Peyer's patch (tissue), 4 donors: ENCODE results near the gene PYGL.

Experiments used
- CTCF ChIP-seq, 6 experiments: fragments of 450-650 bp in 4 of 6; fragments of 200-600 bp in 2 of 6; sonication (generic) in 1 of 6; IDR thresholded peaks; one replicate each; pipeline ENCODE4 v1.5.1; 2017 to 2019; ENCODE audit warnings: antibody characterized with exemption in 6 of 6, mild to moderate bottlenecking in 3 of 6, moderate library complexity in 1 of 6
- POLR2A ChIP-seq, 2 donors: fragments of 450-650 bp; IDR thresholded peaks; one replicate each; pipeline ENCODE4 v1.5.1; 2017; ENCODE audit warnings: antibody characterized with exemption in 2 of 2, mild to moderate bottlenecking in 2 of 2, moderate library complexity in 2 of 2

GRCh38 chr14:50984036-50984710 lies 39.9 kb upstream of the PYGL start:
- TF ChIP-seq CTCF (IDR thresholded peaks at IDR 0.05) (no peak), POLR2A (IDR thresholded peaks at IDR 0.05) (no peak)
